Measurements from ENCODE around the gene TRMT10B.

DNA sequence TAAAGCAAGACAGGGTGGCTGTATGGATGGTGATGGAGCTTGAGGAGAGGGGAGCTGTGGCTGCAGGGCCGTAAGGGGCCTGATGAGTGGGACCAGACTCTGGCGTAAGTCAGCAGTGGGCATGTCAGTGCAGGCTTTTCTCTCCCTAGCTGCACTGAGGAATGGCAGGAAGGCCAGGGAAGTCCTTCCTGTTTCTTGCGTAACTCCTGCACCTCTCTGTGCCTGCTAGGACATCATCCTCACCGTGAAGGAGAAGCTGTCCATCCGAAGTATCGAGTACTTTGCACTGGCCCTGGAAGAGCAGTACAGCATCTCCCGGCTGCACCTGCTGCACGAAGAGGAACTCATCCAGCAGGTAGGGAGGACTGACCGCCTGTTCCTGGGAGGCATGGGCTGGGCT lies 24.1 kb upstream of the TRMT10B start:
- TF ChIP-seq BHLHE40 (IDR thresholded peaks at IDR 0.05; ENCODE audit: low read depth, low read length): no peak
- no peak for TF ChIP-seq ZNF302 (CRISPR knock-in tag; IDR thresholded peaks at IDR 0.05)
- TF ChIP-seq NFE2L2 (conservative IDR thresholded peaks at IDR 0.05; ENCODE audit: low read length): no peak
- no peak for TF ChIP-seq ESRRA (IDR thresholded peaks at IDR 0.05; ENCODE audit: borderline replicate concordance, low read length)
- TF ChIP-seq, protein P1, sequence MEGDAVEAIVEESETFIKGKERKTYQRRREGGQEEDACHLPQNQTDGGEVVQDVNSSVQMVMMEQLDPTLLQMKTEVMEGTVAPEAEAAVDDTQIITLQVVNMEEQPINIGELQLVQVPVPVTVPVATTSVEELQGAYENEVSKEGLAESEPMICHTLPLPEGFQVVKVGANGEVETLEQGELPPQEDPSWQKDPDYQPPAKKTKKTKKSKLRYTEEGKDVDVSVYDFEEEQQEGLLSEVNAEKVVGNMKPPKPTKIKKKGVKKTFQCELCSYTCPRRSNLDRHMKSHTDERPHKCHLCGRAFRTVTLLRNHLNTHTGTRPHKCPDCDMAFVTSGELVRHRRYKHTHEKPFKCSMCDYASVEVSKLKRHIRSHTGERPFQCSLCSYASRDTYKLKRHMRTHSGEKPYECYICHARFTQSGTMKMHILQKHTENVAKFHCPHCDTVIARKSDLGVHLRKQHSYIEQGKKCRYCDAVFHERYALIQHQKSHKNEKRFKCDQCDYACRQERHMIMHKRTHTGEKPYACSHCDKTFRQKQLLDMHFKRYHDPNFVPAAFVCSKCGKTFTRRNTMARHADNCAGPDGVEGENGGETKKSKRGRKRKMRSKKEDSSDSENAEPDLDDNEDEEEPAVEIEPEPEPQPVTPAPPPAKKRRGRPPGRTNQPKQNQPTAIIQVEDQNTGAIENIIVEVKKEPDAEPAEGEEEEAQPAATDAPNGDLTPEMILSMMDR (IDR thresholded peaks at IDR 0.05): no peak
- no peak for TF ChIP-seq EHF (CRISPR knock-in tag; IDR thresholded peaks at IDR 0.05)

All from A549 (cell line).